Activated CD8-positive, alpha-beta memory T cell treated with anti-CD3 and anti-CD28 coated beads, Interleukin-2, amount 50 U/mL, for 4 hours (primary cell): ENCODE measurements around the gene OTUB1.
"Not testable (repeated sequence)": the region's sequence is repeated elsewhere in the genome, so short reads cannot be mapped to it uniquely, and the experiment has no call there.

Experiments
- DNase-seq: peaks from one replicate; pipeline ENCODE4 v3.0.0-alpha.2; 2020

Gene OTUB1

DNA sequence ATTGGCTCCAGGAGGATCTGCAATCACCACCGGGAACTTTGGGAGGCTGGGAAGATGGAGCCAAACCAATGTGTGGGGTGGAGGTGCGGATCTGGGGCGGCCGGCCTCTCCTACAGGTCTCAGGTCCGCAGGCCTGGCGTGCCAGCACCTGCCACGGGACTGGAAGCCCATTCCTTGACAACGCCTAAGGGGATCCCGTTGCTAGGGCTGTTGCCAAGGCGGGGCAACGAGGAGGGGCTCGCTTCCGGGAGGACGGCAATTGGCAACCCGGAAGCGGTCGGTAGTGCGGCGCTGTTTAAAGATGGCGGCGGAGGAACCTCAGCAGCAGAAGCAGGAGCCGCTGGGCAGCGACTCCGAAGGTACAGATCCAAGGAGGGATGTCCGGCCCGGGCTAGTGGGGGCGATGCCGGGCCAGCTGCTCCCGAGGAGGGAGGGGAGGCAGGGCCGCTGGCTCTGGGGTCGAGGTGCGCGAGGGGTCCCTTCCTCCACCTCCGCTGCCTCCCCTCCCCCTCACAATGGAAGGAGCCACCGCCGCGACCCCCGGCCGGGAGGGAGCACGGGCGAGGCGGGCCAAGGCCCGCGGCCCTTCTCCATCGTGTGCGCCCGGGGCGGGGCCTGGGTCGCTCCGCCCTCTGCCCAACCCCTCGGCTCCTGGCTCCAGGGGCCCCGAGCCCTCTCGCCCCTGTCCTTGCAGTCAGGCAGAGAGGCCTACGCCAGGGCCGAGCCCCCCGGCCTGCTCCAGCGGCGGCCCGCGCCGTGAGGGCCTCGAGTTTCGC is at the start of gene OTUB1:
OTUB1 (plus strand) TSS at position 283 of the 776 bp plus-strand sequence; CDS start at position 302, 19 bp downstream.
- peak; percentile 86 for DNase-seq

DNA sequence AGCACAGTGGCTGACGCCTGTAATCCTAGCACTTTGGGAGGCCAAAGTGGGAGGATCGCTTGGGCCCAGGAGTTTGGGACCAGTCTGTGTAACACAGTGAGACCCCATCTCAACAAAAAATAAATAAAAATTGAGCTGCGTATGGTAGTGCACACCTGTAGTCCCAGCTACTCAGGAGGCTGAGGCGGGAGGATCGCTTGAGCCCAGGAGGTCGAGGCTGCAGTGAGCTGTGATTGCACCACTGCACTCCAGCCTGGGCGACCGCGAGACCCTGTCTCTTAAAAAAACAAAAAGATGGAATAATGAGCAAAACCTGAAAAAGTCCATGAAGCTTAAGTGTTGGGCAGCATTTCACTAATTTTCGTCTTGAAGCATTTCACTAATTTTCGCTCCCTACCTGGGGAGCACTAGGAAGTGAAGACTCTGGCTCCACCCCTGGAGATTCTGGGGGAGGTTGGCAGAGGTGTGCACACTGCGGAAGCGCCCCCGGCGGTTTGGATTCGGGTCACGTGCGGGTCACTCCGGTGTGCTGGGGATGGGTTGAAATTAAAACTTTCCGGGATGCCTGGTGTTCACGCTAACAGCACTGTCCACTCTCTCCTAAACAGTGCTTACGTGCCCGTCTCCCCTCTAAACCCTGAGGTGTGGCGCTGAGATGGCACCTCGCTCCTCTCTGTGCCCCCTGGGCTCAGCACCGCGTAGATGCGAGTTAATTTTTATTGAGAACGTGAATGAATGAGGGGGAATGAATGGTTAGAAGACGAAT is 48.3 kb upstream of the OTUB1 start:
- DNase-seq: no peak

- DNase-seq: peak; percentile 93
Observed at GRCh38 chr11:63938479-63939396, 47.5 kb upstream of the OTUB1 start, which contains the start of gene NAA40. Gene NAA40 (plus strand): TSS chr11:63939002. CDS start chr11:63939097, 95 bp downstream.

- no peak for DNase-seq
Observed at GRCh38 chr11:63939397-63939891, 46.8 kb upstream of the OTUB1 start.

GRCh38 chr11:63940786-63941185 is 45.5 kb upstream of the OTUB1 start:
- no peak for DNase-seq

DNA sequence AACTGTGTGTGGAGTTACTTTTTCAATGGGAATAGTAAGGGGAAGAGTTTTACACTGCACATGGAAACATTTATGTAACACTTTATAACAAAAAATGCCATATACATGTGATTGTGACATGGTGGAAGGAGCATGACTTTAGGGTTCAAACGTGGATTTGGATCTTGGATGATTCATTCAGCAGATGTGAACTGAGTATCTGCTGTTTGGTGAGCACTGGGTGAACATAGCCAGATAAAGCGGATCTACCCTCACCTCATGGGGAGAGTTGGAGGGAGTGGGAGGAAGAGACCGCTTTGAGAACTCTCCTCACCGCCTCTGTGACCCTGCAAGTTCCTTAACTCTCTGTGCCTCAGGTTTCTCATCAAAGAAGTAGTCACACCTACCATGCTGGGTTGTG is 44.3 kb upstream of the OTUB1 start:
- DNase-seq: no peak

DNA sequence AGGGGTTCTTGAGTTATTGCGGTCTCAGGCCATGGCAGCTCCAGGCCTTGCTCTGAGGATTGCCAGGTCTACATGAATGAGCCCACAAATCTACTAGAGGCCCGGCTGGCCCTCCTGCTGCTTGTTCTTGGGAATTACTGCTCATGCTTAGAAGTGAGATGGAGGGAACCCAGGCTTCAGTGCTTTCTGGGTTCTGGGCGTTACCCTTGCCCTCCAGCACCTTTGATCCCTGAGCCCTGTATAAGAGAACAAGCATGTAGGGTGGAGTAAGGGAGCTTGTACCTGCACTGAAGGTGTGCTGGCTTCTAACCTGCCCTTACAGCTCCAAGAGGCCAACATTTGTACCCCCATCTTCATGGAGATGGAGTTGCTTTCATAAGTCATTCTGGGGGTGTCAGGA is 43.4 kb upstream of the OTUB1 start:
- DNase-seq: no peak

DNA sequence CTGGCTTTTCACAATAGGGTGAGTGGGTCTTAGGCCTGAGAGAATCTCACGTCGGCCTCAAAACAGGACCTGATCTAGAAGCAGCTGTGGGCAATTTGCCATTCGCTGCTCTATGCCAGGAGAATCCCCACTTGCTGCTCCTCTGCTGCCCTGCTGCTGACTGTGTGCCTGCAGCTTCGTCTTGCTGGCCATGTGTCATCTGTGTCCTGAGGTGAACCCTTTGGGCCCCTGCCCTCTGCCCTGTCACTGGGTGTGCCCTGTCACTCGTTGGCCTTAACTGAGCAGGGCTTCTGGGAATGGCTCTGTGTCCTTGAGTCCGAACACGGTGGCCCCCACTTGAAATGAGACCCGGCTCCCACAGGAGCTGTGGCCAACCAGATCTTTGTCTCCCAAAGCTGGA is 41.3 kb upstream of the OTUB1 start:
- DNase-seq: no peak

DNA sequence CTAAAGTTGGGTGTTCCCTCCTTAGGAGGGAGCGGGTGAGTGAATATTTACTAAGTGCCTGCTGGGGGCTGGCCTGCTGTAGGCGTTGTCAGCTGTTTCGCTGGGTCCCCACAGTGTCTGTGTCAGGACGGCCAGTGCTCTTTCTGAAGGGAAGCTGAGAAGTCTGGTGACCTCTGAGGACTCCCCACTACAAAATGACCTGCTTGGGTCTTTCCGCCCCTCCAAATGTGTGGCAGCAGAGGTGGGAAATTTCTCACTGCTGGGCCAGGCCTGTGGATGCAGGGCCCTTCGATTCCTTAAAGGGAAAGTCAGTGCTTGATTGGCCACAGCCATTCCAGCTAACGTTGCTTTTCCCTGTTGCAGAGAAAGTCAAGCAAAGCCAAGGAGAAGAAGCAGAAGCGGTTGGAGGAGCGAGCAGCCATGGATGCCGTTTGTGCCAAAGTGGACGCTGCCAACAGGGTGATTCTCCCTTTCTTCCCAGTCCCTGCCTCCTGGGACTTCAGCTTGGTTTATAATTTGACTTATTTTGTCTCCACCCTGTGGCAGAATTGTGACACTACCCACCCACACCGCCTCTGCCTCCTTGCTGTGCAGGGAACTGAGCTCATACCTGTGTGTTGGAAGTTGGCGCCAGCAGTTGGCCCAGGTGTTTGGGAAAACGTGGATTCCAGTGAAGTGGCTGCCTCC is 40.6 kb upstream of the OTUB1 start:
- peak; percentile 48 for DNase-seq

DNA sequence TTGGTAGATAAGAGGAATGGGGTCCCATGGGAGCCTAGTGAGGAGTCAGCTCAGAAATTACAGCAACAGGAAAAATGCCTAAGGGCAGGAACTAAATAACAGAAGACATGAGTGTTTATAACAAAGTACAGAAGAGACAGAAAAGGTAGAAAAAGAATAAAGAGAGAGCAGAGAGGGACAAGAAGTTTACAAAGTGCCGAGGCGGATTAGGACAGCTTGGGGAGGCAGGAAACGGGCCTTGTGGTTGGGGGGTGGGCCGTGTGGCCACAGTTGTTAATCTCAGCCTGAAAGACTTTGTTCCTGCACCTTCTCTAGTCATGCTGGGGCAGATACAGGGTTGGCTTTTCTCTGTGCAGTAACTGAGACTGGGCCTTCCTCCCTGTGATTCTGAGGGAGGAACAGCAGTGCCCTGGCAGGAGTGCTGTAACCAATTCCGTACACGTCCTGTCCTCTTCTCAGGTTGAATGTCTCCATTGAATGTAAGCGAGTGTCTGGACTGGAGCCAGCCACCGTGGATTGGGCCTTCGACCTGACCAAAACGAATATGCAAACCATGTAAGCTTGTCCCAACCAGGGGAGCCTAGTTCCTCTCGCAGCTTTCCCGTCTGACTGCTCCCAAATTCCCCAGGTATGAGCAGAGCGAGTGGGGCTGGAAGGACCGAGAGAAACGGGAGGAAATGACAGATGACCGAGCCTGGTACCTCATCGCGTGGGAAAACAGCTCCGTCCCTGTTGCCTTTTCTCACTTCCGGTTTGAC is 34.3 kb upstream of the OTUB1 start:
- peak; percentile 33 for DNase-seq

DNA sequence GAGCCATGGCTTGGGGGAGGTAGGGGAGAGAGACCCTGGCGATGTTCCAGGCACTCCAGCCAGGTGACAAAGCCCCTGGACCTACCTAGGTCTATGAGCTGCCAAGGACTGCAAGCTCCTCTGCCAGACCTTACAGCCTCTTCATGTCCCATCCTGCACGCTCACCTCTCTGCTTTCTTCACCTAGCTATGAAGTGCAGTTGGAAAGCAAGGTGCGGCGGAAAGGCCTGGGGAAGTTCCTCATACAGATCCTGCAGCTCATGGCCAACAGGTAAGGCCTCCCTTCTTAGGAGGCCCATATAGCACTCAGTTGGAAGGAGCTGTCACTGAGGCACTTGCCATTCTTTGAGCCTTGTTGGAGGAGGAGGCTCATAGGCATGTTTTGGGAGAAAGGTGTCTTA is 33.7 kb upstream of the OTUB1 start:
- DNase-seq: no peak

GRCh38 chr11:63958008-63958407 is 28.2 kb upstream of the OTUB1 start:
- no peak for DNase-seq

DNA sequence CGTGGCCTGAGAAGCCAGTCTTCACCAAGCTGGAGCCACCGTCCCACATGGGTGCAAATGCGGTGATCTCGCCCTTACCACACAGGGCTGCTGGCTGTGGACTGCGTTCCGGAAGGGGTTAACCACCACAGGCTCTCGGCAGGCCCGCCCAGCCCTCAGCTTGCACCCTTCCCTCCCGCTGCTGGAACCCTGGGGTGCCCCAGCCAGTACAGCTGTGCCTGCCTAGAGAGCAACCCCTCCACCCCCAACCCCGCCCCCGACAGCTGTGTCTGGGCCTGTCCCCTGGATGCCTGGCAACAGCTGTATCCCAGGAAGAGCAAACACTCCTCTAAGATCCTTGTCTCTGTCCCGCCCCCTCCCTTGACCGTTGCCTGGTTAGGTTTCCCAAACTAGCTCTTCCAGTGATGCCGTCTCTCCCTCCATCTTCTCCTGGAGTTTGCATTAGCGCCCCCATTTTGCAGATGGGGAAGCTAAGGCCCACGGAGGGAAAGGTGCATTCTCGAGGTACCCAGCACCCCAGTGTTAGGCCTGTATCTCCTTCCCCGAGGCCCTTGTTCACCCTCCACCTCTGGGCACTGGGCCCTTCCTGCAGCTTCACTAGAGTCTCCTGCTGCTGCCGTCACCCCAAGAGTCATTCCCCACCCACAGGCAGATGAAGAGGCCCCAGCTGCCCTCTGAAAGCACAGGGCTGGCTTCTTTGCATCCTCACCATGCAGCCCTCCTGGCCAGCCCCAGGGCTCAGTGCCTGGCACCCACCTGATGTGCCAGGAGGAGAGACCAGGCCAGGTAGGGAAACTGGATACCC is 24.4 kb upstream of the OTUB1 start:
- DNase-seq: no peak

DNA sequence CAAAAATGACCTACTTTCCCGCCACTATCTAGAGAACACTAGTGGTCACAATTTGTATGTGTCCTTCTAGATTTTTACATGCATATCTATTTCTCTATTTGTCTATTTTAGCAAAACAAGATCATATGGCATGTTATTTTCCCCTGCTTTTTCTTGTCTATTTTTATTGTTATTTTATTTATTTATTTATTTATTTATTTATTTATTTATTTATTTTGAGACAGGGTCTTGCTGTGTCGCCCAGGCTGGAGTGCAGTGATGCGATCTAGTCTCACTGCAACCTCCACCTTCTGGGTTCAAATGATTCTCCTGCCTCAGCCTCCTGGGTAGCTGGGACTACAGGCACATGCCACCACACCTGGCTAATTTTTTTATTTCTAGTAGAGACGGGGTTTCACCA is 22.3 kb upstream of the OTUB1 start:
- DNase-seq: not testable (repeated sequence)

DNA sequence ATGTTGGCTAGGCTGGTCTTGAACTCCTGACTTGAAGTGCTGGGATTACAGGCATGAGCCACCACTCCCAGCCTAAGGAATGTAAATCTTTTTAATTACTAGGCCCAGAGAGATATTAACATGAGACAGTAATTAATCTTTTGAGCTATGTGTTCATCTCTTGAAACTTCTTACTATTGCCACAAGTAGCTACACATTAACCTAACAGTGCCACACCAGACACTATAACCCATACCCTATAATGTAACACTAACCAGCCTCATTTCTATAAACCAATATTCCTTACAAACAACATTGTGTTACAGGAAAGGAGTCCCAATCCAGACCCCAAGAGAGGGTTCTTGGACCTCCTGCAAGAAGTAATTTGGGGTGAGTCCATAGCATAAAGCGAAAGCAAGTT is 19.8 kb upstream of the OTUB1 start:
- DNase-seq: no peak

- no peak for DNase-seq
Observed at GRCh38 chr11:63969461-63969860, 16.8 kb upstream of the OTUB1 start.

DNA sequence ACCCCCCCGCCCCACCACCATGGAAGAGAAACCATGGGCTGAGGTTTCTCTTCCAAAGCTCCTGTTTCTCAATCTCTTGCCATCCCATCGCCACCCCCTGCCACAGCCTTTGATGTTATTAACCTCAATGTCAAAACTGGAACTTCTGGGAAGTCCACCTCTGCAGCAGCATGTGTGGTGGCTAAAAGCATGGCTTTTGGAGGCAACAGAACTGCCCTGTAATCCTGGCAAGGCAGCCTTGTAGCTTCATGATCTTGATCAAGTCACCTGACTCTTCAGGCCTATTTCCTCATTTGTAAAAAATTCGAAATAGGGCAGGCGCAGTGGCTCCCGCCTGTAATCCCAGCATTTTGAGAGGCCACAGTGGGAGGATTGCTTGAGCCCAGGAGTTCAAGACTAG is 15.3 kb upstream of the OTUB1 start:
- DNase-seq: no peak

DNA sequence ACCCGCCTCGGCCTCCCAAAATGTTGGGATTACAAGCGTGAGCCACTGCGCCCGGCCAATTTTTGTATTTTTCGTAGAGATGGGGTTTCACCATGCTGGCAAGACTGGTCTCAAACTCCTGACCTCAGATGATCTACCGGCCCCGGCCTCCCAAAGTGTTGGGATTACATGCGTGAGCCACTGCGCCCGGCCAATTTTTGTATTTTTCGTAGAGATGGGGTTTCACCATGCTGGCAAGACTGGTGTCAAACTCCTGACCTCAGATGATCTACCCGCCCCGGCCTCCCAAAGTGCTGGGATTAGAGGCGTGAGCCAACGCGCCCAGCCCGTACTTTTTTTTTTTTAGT is 12.4 kb upstream of the OTUB1 start:
- DNase-seq: not testable (repeated sequence)

- peak; percentile 88 for DNase-seq
Observed at GRCh38 chr11:63974259-63975143, 11.7 kb upstream of the OTUB1 start, which contains the start of gene COX8A. Gene COX8A (plus strand): TSS chr11:63974620. CDS start chr11:63974681, 61 bp downstream.
